K562 (cell line): ENCODE results near the gene UNC50. TPM values are rescaled to one million over a fixed set of nuclear protein-coding genes. Genes with fewer than 3 reads are reported as not detected.

Experiments used
- FOXJ3 ChIP-seq: sonication (generic); formaldehyde crosslinking; IDR thresholded peaks from 2 replicates; pipeline ENCODE4 v1.4.0; 2020; ENCODE audit warnings: mild to moderate bottlenecking, missing genetic modification reagents
- HMGN3 ChIP-seq: IDR thresholded peaks from 2 replicates; pipeline ENCODE4 v1.6.1; 2011; ENCODE audit warnings: borderline replicate concordance, low read depth, mild to moderate bottlenecking, mixed read lengths, low read length; ENCODE audit not compliant: insufficient read length; ENCODE audit errors: extremely low read depth
- MCM7 ChIP-seq, 2 experiments: fragments of 450-650 bp; IDR thresholded peaks; 2 replicates each; pipeline ENCODE4 v1.6.1; 2016 to 2018
- PHF21A ChIP-seq: fragments of 450-650 bp; IDR thresholded peaks from 2 replicates; pipeline ENCODE4 v1.6.1; 2017; ENCODE audit warnings: low read depth, borderline replicate concordance
- RHOXF2B ChIP-seq: fragments of 250-450 bp; sonication (Bioruptor Pico); conservative IDR thresholded peaks from 2 replicates; pipeline ENCODE4 v1.5.1; 2021
- SREBF1 ChIP-seq: fragments of 150-350 bp; IDR thresholded peaks from 2 replicates; pipeline ENCODE4 v1.6.1; 2014; ENCODE audit warnings: antibody characterized with exemption, low read depth, low read length, borderline replicate concordance
- STAT5A ChIP-seq: IDR thresholded peaks from 2 replicates; pipeline ENCODE4 v1.6.1; 2012; ENCODE audit warnings: low read length, inconsistent platforms, borderline replicate concordance
- TGIF2 ChIP-seq: sonication (generic); formaldehyde crosslinking; IDR thresholded peaks from 2 replicates; pipeline ENCODE4 v1.8.1; 2022; ENCODE audit warnings: mild to moderate bottlenecking, missing genetic modification reagents, moderate library complexity
- ZNF445 ChIP-seq: fragments of 250-450 bp; sonication (Bioruptor Pico); IDR thresholded peaks from 2 replicates; pipeline ENCODE4 v1.4.0; 2020; ENCODE audit warnings: low read depth, mild to moderate bottlenecking, moderate library complexity
- ZNF830 ChIP-seq: fragments of 250-450 bp; sonication (Bioruptor Pico); IDR thresholded peaks from 2 replicates; pipeline ENCODE4 v1.5.0; 2021; ENCODE audit warnings: mild to moderate bottlenecking
- polyA plus RNA-seq, 8 experiments: library from polyadenylated mRNA; depleted of rRNA in 4 of 8; stranded (reverse) in 5 of 8; unstranded in 3 of 8; fragments of >200 nt; fragmentation: Nextera tagmentation in 2 of 8; fragmentation: Illumina TruSeq in 1 of 8; extraction: Ambion mirVana in 2 of 8; extraction: Trizol in 1 of 8; gene quantifications; 2 replicates each; pipeline versions ENCODE4 v1.2.1 to v1.2.3, GENCODE V29; 2011 to 2014; ENCODE audit warnings: inconsistent platforms in 1 of 8, missing spikeins in 1 of 8
- total RNA-seq, 7 experiments: library from RNA; depleted of rRNA in 6 of 7; stranded (reverse); fragments of >200 nt in 6 of 7; fragmentation: Illumina TruSeq in 2 of 7; extraction: Trizol in 2 of 7; gene quantifications; 2 replicates each; pipeline versions ENCODE4 v1.2.1 to v1.2.3, GENCODE V29; 2011 to 2021; ENCODE audit warnings: low replicate concordance in 1 of 7
- TF ChIP-seq, protein P1 (sequence below), 2 experiments: fragments of 450-650 bp in 1 of 2; IDR thresholded peaks; 2 replicates each; pipeline ENCODE4 v1.6.1; 2011 to 2017; ENCODE audit warnings: low read depth in 2 of 2, antibody characterized with exemption in 1 of 2, borderline replicate concordance in 1 of 2, low read length in 1 of 2, mild to moderate bottlenecking in 1 of 2, mixed read lengths in 1 of 2; ENCODE audit not compliant: control insufficient read depth in 1 of 2
- TF ChIP-seq, protein P2 (sequence below): fragments of 250-450 bp; sonication (Bioruptor Pico); IDR thresholded peaks from 2 replicates; pipeline ENCODE4 v1.8.0; 2021; ENCODE audit warnings: moderate library complexity, mild to moderate bottlenecking, inconsistent platforms
- TF ChIP-seq, protein P3 (sequence below): fragments of 450-650 bp; IDR thresholded peaks from 2 replicates; pipeline ENCODE4 v1.6.1; 2016; ENCODE audit warnings: low read depth

The UNC50 gene
- total and polyA plus RNA-seq, 9 of the 15 experiments (the other 6 are each of a cell fraction or from before 2014, with no cell fraction given), result 30.0 to 52.9 (median 35.9) TPM

DNA sequence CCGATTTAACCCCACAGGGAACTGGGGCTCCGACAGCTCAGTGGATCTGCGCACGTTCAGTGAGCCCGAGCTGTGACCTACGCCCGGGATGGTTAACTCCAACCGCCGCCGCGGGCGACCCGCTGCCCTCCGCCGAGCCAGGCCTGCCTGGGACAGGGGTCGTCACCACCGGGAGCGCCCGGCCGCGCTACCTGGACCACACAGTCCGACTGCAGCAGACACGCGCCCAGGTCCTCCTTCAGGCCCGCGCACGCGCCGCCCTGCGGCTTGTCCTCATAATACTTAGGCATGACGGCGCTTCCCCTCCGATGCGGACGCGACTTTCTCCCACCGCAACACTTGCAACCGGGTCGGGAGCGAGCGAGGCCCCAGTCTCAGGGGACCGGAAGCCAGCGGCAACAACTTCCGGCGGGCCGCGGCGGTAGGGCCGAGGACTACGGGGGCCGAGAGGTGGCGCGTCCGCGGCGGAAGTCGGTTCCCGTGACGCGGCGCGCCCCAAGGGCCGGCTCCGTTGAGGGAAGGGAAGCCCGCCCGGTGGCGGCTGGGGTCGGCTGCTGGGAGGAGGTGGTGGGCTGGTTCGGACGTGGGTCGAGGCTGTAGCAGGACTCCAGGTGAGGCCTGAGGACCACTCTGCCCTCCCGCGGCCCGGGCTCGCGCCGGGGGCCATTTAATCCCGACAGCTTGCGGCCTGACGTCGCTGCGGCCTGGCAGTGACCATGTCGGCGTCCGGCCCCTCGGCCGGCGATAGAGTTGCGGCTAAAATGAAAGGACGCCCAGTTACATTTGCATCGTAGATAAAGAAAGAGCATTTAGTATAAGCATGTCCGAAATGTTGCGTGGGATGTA lies at the start of gene UNC50, which contains the start of gene COA5 (continued):
- TF ChIP-seq, protein P1, sequence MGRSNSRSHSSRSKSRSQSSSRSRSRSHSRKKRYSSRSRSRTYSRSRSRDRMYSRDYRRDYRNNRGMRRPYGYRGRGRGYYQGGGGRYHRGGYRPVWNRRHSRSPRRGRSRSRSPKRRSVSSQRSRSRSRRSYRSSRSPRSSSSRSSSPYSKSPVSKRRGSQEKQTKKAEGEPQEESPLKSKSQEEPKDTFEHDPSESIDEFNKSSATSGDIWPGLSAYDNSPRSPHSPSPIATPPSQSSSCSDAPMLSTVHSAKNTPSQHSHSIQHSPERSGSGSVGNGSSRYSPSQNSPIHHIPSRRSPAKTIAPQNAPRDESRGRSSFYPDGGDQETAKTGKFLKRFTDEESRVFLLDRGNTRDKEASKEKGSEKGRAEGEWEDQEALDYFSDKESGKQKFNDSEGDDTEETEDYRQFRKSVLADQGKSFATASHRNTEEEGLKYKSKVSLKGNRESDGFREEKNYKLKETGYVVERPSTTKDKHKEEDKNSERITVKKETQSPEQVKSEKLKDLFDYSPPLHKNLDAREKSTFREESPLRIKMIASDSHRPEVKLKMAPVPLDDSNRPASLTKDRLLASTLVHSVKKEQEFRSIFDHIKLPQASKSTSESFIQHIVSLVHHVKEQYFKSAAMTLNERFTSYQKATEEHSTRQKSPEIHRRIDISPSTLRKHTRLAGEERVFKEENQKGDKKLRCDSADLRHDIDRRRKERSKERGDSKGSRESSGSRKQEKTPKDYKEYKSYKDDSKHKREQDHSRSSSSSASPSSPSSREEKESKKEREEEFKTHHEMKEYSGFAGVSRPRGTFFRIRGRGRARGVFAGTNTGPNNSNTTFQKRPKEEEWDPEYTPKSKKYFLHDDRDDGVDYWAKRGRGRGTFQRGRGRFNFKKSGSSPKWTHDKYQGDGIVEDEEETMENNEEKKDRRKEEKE (IDR thresholded peaks at IDR 0.05; ENCODE audit: borderline replicate concordance in 1 of 2, control insufficient read depth in 1 of 2, low read depth in 2 of 2, low read length in 1 of 2), result peak in 1 of 2 experiments; percentile 69; a peak in 1 of 4 replicates
- TF ChIP-seq RHOXF2B (CRISPR knock-in tag), result no peak
- TF ChIP-seq, protein P2, sequence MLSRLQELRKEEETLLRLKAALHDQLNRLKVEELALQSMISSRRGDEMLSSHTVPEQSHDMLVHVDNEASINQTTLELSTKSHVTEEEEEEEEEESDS (CRISPR knock-in tag), result no peak
- TF ChIP-seq HMGN3, result peak; percentile 55
- TF ChIP-seq STAT5A, result no peak
- no peak for TF ChIP-seq PHF21A
- TF ChIP-seq MCM7 (IDR thresholded peaks at IDR 0.05), result no peak
- TF ChIP-seq TGIF2 (CRISPR knock-in tag), result peak; percentile 84
- no peak for TF ChIP-seq SREBF1
- no peak for TF ChIP-seq ZNF445 (CRISPR knock-in tag)
- TF ChIP-seq, protein P3, sequence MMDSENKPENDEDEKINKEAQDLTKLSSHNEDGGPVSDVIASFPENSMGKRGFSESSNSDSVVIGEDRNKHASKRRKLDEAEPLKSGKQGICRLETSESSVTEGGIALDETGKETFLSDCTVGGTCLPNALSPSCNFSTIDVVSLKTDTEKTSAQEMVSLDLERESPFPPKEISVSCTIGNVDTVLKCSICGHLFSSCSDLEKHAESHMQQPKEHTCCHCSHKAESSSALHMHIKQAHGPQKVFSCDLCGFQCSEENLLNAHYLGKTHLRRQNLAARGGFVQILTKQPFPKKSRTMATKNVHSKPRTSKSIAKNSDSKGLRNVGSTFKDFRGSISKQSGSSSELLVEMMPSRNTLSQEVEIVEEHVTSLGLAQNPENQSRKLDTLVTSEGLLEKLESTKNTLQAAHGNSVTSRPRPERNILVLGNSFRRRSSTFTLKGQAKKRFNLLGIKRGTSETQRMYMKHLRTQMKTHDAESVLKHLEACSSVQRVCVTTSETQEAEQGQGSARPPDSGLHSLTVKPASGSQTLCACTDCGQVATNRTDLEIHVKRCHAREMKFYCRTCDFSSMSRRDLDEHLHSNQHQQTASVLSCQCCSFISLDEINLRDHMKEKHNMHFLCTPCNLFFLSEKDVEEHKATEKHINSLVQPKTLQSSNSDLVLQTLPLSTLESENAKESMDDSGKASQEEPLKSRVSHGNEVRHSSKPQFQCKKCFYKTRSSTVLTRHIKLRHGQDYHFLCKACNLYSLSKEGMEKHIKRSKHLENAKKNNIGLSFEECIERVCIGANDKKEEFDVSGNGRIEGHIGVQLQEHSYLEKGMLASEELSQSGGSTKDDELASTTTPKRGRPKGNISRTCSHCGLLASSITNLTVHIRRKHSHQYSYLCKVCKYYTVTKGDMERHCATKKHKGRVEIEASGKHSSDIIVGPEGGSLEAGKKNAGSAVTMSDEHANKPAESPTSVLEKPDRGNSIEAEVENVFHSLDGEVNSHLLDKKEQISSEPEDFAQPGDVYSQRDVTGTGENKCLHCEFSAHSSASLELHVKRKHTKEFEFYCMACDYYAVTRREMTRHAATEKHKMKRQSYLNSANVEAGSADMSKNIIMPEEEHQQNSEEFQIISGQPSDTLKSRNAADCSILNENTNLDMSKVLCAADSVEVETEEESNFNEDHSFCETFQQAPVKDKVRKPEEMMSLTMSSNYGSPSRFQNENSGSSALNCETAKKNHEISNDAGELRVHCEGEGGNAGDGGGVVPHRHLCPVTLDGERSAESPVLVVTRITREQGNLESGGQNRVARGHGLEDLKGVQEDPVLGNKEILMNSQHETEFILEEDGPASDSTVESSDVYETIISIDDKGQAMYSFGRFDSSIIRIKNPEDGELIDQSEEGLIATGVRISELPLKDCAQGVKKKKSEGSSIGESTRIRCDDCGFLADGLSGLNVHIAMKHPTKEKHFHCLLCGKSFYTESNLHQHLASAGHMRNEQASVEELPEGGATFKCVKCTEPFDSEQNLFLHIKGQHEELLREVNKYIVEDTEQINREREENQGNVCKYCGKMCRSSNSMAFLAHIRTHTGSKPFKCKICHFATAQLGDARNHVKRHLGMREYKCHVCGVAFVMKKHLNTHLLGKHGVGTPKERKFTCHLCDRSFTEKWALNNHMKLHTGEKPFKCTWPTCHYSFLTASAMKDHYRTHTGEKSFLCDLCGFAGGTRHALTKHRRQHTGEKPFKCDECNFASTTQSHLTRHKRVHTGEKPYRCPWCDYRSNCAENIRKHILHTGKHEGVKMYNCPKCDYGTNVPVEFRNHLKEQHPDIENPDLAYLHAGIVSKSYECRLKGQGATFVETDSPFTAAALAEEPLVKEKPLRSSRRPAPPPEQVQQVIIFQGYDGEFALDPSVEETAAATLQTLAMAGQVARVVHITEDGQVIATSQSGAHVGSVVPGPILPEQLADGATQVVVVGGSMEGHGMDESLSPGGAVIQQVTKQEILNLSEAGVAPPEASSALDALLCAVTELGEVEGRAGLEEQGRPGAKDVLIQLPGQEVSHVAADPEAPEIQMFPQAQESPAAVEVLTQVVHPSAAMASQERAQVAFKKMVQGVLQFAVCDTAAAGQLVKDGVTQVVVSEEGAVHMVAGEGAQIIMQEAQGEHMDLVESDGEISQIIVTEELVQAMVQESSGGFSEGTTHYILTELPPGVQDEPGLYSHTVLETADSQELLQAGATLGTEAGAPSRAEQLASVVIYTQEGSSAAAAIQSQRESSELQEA, result peak; percentile 95
- no peak for TF ChIP-seq FOXJ3
- no peak for TF ChIP-seq ZNF830 (CRISPR knock-in tag)
